Left renal pelvis (tissue), 4 donors: Measurements from ENCODE around the gene TNP2. TPM values are rescaled to one million over a fixed set of nuclear protein-coding genes. Genes with fewer than 3 reads are reported as not detected.

Experiments used
- DNase-seq, 4 donors: peaks; one replicate each; pipeline ENCODE4 v3.0.0-alpha.2; 2013; ENCODE audit warnings: low read depth in 4 of 4, low spot score in 3 of 4
- polyA plus RNA-seq, 4 donors: library from polyadenylated mRNA; unstranded; fragments of 120-200 nt; gene quantifications; one replicate each; pipeline ENCODE4 v1.2.1, GENCODE V29; 2013; ENCODE audit not compliant: insufficient read length in 4 of 4

Gene TNP2
- polyA plus RNA-seq, 4 donors: not detected

DNA sequence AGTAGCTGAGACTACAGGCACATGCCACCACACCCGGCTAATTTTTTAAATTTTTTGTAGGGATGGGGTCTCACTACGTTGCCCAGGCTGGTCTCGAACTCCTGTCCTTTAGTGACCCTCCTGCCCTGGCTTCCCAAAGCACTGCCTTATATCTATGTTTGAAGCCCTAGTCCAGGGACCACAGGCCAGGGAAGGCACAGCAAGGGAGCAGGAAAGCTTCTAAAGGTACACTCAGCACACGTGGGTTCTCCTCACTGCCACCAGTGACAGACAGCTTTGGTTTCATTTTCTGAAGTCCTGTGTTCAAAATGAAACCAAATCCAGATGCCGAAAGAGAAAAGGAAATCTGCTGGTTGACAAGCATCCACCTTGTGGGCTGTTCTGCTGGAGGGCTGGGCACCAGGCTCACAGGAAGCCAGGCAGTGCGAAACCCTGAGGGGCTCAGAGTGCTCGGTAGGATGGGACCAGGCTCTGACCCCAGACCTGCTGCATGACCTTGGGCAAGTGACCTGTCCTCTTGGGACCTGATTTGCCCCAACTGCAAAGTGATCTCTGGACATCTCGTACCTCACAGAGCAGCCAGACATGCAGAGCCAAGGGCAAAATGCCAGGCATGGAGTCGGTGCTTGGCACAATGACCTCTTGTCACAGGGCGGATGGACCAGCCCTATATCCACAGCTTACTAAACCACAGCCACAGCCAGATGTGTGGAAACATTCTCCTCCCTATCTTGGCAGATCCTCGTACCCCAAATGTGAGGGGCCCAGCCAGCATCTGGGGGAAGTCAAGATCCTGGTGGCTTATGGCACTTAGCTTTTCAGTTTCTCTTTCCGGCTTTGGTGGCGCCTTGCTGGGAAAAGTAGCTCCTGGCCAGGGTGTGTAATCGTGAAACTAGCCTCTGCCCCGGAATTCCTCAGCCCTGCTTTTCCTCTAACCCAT lies 10.3 kb downstream of the TNP2 start:
- DNase-seq: no peak

DNA sequence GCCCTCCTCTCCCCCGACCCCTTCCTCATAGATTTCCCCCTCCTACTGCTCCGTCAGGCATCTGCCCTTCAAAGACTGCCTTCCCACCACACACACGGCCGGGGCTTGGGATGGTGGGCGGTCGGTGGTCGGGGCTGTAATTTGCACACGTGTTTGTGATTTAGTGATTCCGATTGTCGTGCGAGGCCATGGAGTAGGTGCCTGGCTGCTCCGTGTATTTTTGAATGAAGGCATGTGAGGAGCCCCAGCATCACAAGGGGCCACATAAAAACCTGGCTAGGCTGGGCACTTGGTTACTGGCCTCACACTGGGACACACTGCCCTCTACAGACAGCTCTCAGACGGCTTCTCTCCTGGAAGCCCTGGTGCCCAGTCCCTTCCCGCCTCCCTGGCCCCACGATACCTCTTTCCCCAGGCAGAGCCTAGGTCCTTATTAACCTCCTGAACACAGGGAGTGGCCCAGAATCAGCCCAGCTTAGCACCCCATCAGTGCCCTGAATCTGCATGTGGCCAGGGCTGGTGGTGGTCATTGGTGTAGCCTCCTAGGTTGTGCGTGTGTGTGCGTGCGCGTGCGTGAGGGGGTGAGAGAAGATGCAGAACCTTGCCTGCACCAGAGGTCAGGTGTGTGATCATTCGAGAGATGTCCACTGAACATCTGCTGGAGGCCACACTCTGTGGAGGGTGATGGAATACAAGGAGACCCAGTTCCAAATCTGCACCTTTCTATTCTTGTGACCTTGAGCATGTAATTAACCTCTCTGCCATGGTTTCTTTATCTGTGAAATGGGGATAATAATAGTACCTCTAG lies 11.8 kb downstream of the TNP2 start:
- DNase-seq: peak in 1 of 4 donors; percentile 70

DNA sequence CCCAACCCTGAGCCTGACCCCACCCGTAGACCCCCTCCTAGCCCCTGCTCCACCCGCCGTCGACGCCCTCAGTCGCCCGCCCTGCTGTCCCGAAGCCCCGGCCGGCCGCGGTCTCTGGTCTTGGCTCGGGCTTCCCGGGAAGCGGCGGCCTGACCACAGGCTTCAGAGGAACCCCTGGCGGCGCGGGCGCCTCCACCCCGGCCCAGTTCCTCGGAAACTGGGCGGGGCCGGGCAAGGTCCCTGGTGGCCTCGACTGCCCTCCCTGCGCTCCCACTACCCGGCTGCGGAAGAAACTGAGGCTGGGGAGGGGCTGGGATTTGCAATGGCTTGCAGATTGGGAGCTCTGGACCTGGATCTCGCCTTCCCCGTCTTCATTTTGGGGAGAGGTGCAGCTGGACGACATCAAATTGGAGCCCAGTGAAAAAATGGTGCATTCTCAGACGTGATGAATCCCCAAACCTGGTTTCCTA lies 12.4 kb downstream of the TNP2 start:
- DNase-seq: no peak

DNA sequence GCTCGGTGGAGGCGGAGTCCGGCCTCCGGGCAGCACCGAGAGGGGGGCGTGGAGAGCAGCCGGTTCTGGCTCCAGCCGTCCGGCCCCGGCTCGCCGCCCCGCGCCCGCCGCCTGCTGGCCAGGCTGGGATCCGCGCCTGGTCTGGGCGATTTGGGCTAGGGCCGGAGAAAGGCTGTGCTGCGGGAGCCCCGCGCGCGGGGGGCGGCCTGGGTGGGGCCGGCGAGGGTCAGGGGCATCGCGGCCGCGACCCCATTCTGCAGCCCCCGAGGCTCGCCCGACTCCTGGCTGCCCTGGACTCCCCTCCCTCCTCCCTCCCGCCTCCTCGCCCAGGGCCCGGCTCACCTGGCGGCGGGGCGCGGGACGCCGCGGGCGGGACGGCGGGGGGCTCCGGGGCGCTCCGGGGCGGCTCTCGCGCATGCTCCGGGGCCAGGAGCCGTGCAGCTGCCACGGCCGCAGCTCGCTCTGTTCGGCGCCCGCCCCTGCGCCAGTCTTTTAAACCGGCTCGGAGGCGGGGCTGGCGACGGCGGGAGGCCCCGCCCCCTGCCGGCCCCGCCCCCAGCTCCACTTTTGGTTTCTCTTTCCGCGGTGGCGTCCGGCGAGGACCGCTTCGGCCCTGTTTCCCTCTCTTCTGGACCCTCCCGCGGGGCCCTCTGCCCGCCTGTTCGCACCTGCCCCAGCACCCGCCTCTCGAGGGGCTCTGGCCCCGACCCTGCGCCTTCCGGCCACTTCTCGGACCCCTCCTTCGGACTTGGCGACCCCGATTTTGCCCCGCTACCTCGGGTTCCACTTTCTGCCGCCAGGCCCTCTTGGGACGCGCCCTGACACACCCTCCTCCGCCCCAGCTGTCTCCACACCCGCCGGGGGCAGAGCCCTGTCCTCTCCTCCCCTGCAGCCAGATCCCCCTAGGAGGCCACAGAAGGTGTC lies 13.1 kb downstream of the TNP2 start, which contains the start of gene SOCS1:
Gene SOCS1 (minus strand): TSS at position 468 of the 924 bp plus-strand sequence. CDS start 726 bp downstream, outside the sequence.
- peak in 2 of 4 donors; percentile 70 to 85 for DNase-seq

DNA sequence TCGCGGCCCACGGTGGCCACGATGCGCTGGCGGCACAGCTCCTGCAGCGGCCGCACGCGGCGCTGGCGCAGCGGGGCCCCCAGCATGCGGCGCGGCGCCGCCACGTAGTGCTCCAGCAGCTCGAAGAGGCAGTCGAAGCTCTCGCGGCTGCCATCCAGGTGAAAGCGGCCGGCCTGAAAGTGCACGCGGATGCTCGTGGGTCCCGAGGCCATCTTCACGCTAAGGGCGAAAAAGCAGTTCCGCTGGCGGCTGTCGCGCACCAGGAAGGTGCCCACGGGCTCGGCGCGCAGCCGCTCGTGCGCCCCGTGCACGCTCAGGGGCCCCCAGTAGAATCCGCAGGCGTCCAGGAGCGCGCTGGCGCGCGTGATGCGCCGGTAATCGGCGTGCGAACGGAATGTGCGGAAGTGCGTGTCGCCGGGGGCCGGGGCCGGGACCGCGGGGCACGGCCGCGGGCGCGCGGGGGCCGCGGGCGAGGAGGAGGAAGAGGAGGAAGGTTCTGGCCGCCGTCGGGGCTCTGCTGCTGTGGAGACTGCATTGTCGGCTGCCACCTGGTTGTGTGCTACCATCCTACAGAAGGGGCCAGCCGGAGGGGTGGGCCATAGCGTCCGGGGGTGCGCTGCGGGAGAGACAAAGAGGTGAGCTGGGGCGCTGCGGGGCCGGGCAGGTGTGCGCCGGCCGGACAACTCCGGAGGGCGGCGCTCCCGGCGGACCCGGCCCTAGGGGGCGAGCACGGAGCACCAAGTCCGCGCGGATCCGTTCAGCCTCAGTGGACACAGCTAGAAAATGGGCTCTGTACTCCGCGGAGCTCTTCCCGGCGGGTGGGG lies 14.0 kb downstream of the TNP2 start:
- DNase-seq: peak in 1 of 4 donors; percentile 38

DNA sequence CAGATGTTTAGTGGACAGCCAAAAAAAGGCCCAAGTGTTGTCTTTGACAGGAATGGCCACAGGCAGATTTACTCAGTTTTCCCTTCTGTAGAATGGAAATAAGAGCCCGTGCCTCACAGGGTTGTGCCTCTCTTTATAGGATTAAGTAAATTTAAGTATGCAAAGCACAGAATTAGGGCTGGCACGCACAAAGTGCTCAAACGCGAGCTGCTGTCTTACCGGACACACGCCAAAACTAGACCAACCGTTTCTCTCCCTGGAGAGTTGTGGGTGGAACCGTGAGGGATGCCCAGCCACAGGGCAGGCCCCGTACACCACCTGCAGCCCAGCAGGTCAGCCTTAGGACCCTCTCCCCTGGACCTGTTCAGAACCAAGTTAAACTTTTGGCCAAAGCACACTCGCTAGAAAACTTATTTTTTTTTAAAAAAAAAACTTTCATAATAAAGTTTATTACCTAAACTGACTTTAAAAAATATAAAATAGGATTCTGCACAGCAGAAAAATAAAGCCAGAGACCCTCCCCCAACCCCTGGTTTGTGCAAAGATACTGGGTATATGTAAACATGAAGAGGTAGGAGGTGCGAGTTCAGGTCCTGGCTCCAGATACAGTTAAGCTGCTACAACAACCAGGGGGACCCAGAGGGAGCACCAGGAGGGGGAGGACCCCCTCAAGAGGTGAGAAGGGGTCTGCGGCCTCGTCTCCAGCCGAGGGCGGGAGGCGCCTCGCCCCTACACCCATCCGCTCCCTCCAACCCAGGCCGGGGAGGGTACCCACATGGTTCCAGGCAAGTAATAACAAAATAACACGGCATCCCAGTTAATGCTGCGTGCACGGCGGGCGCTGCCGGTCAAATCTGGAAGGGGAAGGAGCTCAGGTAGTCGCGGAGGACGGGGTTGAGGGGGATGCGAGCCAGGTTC lies 14.9 kb downstream of the TNP2 start:
- no peak for DNase-seq

DNA sequence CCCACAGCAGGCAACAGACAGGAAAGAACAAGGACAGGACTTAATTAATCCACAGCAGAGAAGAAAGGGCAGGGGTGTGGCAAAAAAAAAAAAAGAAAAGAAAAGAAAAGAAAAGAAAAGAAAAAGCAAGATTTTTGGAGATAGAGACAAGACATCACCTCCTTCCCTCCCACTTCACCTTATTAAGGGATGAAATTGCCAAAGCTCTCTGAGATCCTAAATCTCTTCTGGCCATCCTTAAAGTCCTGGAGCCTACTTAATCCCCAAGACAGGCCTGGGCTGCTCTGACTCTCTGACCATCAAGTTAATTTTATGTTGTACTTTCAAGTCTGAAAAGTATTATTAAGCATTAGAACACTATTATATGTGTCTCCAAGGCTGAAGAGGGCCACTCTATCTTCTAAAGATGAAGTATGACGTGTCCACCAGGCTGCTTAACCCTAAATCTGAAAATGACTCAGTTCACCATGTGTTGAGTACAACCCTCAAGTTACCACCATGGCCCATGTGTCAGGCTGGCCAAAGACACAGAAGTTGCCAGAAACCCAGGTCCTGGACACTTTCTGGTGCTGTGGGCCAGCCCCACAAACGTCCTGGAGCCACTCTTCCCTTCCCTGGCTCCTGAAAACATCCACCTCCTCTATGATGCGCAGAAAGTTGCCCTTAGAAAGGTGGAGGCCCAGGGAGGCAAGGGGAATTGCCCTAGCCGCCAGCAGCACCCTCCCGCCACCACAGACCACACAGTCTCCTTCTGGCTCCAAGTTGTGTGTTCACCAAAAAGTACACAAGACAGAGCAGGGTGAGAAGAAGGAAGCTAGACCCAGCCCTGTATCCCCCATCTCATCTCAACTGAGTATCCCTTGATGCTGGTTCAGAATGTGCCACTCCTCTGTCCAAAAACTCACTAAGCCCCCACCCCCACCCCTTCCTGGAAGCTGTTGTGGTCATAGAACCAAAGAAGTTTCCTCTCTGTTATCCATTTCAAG lies 15.8 kb downstream of the TNP2 start:
- DNase-seq: no peak

DNA sequence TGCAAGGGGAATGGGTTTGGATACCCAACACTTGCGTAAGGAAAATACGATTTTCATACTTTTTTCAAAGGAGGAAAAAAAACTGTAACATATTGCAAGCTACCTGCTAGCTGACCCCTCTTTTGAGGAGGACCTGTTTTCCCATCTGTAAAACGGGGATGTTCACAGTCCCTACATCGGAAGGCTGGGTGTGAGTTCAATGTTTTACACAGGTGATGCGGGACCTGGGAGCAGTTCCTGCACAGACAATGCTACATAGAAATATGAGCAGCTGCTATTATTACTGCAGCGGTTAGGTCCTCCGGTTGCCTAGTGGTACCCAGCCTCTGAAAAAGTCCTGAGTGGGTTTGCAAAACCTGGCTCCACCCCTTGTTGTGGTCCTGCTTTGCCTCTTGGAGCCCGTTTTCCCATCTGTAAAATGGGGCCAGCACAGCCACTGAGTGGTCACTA lies 16.6 kb downstream of the TNP2 start:
- no peak for DNase-seq

DNA sequence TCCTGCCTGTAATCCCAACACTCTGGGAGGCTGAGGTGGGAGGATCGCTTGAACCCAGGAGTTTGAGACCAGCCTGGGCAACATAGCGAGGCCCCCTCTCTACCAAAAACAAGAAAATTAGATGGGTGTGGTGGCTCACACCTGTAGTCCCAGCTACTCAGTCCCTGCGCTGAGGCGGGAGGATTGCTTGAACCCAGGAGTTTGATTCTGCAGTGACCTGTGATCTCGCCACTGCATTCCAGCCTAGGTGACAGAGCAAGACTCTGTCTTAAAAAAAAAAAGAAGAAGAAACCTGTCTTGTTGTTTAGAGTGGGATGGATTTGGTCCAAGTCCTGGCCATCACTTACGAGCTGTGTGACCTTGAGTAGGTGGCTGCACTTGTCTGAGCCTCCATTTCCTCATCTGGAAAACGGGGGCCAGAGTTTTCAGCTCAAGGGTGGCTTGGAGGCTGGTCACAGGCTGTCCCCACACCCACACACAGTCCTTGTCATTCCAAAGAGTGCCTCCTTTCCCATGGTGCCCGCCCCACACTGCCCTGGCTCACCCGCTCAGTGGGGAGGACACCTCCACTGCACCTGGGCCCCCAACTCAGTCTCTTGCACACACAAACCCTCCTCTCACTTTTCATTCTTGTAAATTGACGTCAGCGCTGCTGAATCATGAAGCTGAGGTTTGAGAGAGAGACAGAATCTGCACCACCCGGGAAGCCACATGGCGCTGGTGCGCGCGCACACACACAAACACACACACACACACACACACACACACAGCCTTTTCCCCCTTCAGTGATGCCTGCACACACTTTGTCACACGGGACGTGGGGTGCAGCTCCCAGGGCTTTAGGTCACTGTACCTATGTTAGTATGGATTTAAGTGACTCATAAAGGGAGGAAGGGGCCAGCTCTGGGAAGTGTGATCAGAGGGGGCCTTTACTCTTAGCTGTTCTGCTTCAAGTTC lies 17.3 kb downstream of the TNP2 start:
- DNase-seq: no peak

DNA sequence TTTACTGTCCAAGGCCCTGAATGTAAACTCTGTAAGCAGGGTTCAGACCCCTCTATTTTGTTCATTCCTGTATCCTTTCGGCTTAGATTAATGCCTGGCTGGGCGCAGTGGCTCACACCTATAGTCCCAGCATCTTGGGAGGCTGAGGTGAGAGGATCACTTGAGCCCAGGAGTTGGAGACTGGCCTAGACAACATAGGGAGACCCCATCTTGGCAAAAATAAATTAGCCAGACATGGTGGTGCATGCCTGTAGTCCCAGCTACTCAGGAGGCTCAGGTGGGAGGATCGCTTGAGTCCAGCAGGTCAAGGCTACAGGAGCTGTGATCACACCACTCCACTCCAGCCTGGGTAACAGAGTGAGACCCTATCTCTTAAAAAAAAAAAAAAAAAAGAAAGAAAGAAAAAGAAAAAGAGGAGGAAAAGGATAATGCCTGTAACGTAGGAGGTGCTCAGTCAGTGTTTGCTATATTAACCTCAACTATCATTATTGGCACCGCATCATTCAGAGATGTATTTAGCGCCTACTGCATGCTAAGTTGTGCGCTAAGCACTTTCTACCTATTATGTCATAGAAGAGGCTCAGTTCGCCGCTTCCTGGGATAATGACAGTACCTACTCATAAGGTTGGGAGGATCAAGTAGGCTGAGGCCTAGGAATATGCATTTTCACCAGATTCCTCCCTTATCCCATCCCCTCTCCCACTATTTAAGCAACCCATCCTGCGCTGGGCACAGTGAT lies 18.2 kb downstream of the TNP2 start:
- DNase-seq: no peak

DNA sequence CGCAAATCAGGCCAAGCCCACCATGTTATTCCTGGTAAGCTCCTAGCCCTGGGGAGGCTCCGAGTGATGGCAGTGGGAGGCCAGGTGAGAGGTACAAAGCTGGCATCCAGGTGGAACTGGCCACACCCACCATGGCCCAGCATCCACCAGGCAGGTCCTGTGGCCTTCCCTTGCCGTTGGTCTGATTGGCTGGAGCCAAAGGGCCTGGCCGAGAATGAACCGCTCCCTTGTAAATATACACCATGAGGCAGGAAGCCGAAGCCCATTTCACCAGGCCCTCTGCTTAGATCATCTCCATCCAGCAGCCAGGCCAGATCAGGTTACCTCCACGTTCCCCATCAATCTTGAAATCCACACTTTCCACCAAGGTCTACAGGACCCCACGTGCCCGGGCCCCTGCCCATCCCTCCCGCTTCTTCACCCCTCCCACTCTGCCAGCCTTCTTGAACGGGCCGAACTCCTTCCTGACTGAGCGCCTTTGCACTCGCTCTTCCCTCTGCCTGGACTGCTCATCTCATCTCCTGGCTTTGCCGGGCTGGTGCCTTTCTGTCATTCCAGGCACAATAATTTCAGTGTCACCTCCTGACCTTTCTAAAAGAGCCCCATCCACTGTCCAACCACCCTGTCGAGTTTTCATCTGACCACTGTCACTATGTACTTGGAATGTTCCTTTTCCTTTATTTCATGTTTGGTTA lies 18.9 kb downstream of the TNP2 start:
- peak in 1 of 4 donors; percentile 29 for DNase-seq

DNA sequence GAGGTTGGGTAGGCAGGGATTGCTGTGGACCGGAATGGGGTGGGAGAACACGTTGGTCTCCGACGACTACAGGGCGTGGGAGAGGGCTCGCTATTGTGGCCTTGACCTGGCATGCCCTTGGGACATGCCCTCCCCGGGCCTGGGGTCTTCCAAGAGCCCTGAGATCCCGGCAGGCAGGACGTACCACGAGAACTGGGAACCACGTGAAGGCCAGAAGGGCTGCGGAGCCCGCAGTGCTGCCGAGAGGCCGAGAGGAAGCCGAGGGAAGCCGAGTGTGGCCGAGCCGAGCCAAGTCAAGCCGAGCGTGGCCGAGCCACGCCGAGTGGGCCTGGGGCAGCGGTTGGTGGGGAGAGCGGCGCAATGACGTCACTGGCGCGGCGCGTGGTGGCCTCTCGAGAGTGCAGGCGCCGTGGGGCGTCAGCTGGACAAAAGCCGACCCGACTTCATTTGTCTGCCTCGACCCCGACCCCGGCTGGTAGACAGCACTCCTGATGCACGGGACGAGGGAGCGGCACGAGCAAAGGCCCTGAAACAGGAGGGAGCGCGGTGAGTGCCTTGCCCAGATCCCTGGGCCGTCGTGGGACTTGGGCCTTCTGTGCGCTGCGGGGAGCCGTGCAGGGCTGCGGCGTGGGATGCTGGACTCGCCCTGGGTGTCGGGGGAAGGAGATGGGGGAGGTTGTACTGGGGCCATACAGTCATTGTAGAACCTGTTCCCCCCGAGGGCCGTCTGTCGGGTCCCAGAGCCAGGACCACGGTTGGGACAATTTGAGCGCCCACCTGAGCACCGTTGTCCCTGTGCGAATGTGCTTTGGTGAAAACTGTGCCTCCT lies 19.7 kb downstream of the TNP2 start:
- DNase-seq: no peak

DNA sequence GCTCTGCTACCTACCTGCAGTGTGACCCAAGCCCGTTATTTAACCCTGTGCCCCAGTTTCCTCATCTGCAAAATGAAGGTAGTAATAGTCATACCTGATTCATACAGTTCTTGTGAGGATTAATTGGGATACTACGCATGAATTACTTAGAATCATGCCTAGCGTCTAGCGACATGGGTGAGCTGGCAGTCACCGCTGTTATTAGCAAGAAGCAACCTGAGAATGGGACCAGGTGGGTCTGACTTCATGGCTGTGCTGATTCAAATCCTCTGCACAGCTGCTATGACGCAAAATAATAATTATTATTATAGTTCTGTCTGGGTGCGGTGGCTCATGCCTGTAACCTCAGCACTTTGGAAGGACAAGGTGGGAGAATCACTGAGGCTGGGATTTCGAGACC lies 21.0 kb downstream of the TNP2 start:
- no peak for DNase-seq

DNA sequence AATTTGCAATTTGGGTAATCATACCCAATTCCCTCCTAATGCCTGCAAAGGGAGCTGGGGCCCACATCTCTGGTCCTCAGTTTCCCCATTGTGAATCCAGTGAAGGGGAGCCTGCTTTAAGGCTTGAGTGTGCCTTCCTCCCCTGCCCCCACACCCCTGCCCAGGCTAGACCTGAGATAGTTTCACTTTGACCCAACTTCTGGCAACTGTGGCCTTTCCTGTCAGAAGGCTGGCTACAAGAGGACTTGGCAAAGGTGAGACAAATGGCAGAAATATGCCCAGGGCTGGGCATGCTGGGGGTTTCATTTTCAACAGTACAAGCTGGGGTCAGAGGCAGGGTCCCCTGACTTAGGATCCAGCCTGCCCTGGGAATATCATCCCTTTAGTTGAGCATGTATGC lies 23.1 kb downstream of the TNP2 start:
- DNase-seq: no peak
